GM23338 (cell line): ENCODE results near the gene TUBA4B.

ENCODE experiments used
- EZH2 ChIP-seq: fragments of 200-600 bp; sonication (generic); IDR thresholded peaks from one replicate; pipeline ENCODE4 v1.8.0; 2017; ENCODE audit warnings: antibody characterized with exemption, mild to moderate bottlenecking, low read depth; ENCODE audit not compliant: unreplicated experiment
- EZH2phosphoT487 ChIP-seq: fragments of 200-600 bp; sonication (generic); IDR thresholded peaks from one replicate; pipeline ENCODE4 v1.8.1; 2018; ENCODE audit warnings: antibody characterized with exemption; ENCODE audit not compliant: unreplicated experiment
- POLR2AphosphoS5 ChIP-seq: IDR thresholded peaks from 2 replicates; pipeline ENCODE4 v1.6.1; 2016; ENCODE audit warnings: antibody characterized with exemption, low read depth
- STAT1 ChIP-seq: IDR thresholded peaks from one replicate; pipeline ENCODE4 v1.6.1; 2016; ENCODE audit warnings: antibody characterized with exemption; ENCODE audit not compliant: unreplicated experiment
- ZNF331 ChIP-seq: fragments of 250-450 bp; sonication (Bioruptor Pico); IDR thresholded peaks from 2 replicates; pipeline ENCODE4 v1.5.0; 2020; ENCODE audit warnings: low read depth, mild to moderate bottlenecking, moderate library complexity
- TF ChIP-seq, protein P1 (sequence below), 2 experiments: fragments of 200-600 bp in 1 of 2; sonication (generic) in 1 of 2; conservative IDR thresholded peaks; 2 replicates each; pipeline versions ENCODE4 v1.5.1 to v1.6.1; 2016 to 2017; ENCODE audit warnings: antibody characterized with exemption in 2 of 2, low read depth in 2 of 2, mild to moderate bottlenecking in 2 of 2, moderate library complexity in 1 of 2
- TF ChIP-seq, protein P2 (sequence below): IDR thresholded peaks from one replicate; pipeline ENCODE4 v1.6.1; 2018; ENCODE audit warnings: antibody characterized with exemption; ENCODE audit not compliant: unreplicated experiment

DNA sequence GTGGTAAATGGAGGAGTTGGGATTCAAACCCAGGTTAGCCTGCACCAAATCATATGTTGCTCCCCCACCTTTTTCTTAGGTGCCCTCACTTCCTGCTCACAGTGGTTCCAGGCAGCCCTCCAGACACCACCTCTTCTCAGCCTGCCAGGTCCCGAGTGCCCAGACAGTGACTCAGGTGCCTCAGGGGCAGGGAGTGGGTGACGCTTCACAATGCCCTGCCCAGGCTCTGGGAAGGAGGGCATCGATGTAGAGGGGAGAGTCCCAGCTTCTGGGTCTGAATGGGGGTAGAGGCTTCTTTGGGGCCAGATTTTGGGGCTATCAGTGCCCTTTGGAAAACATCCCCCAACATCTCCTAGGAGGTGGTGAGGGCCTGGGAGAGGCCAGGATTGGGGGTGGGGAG, 20.9 kb downstream of the TUBA4B start:
- TF ChIP-seq, protein P1, sequence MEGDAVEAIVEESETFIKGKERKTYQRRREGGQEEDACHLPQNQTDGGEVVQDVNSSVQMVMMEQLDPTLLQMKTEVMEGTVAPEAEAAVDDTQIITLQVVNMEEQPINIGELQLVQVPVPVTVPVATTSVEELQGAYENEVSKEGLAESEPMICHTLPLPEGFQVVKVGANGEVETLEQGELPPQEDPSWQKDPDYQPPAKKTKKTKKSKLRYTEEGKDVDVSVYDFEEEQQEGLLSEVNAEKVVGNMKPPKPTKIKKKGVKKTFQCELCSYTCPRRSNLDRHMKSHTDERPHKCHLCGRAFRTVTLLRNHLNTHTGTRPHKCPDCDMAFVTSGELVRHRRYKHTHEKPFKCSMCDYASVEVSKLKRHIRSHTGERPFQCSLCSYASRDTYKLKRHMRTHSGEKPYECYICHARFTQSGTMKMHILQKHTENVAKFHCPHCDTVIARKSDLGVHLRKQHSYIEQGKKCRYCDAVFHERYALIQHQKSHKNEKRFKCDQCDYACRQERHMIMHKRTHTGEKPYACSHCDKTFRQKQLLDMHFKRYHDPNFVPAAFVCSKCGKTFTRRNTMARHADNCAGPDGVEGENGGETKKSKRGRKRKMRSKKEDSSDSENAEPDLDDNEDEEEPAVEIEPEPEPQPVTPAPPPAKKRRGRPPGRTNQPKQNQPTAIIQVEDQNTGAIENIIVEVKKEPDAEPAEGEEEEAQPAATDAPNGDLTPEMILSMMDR (conservative IDR thresholded peaks at IDR 0.05; ENCODE audit: low read depth in 2 of 2): no peak
- TF ChIP-seq EZH2phosphoT487 (no peak), POLR2AphosphoS5 (no peak), STAT1 (no peak), EZH2 (no peak), ZNF331 (no peak)
- TF ChIP-seq, protein P2, sequence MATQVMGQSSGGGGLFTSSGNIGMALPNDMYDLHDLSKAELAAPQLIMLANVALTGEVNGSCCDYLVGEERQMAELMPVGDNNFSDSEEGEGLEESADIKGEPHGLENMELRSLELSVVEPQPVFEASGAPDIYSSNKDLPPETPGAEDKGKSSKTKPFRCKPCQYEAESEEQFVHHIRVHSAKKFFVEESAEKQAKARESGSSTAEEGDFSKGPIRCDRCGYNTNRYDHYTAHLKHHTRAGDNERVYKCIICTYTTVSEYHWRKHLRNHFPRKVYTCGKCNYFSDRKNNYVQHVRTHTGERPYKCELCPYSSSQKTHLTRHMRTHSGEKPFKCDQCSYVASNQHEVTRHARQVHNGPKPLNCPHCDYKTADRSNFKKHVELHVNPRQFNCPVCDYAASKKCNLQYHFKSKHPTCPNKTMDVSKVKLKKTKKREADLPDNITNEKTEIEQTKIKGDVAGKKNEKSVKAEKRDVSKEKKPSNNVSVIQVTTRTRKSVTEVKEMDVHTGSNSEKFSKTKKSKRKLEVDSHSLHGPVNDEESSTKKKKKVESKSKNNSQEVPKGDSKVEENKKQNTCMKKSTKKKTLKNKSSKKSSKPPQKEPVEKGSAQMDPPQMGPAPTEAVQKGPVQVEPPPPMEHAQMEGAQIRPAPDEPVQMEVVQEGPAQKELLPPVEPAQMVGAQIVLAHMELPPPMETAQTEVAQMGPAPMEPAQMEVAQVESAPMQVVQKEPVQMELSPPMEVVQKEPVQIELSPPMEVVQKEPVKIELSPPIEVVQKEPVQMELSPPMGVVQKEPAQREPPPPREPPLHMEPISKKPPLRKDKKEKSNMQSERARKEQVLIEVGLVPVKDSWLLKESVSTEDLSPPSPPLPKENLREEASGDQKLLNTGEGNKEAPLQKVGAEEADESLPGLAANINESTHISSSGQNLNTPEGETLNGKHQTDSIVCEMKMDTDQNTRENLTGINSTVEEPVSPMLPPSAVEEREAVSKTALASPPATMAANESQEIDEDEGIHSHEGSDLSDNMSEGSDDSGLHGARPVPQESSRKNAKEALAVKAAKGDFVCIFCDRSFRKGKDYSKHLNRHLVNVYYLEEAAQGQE: no peak
